Dermis blood vessel endothelial cell (primary cell): Measurements from ENCODE around the gene U2AF2. TPM values are rescaled to one million over a fixed set of nuclear protein-coding genes. Genes with fewer than 3 reads are reported as not detected.

Experiments
- DNase-seq: peaks from one replicate; pipeline ENCODE4 v3.0.0; 2010
- total RNA-seq: library from RNA; depleted of rRNA; stranded (reverse); fragments of >200 nt; gene quantifications from 2 replicates; pipeline ENCODE4 v1.2.3, GENCODE V29; 2014

U2AF2 gene
- total RNA-seq, 1 donor from 2014 or later, result 84.1 TPM

- no peak for DNase-seq
Observed at GRCh38 chr19:55676889-55677505, 22.2 kb downstream of the U2AF2 start.

GRCh38 chr19:55677572-55678028 is 22.8 kb downstream of the U2AF2 start:
- peak; percentile 55 for DNase-seq

GRCh38 chr19:55678121-55678671 is 23.4 kb downstream of the U2AF2 start:
- no peak for DNase-seq

GRCh38 chr19:55679343-55680257 is 24.8 kb downstream of the U2AF2 start:
- peak; percentile 25 for DNase-seq

GRCh38 chr19:55680339-55681130 is 25.7 kb downstream of the U2AF2 start:
- DNase-seq, result no peak

- DNase-seq, result no peak
Observed at GRCh38 chr19:55681131-55682092, 26.6 kb downstream of the U2AF2 start.

- DNase-seq, result no peak
Observed at GRCh38 chr19:55683449-55684261, 28.8 kb downstream of the U2AF2 start.

- no peak for DNase-seq
Observed at GRCh38 chr19:55684946-55685681, 30.3 kb downstream of the U2AF2 start.

GRCh38 chr19:55685776-55686175 is 30.9 kb downstream of the U2AF2 start:
- DNase-seq, result no peak

GRCh38 chr19:55686311-55687050 is 31.6 kb downstream of the U2AF2 start:
- DNase-seq, result no peak

GRCh38 chr19:55687281-55688201 is 32.7 kb downstream of the U2AF2 start:
- DNase-seq, result no peak

GRCh38 chr19:55688422-55689218 is 33.8 kb downstream of the U2AF2 start:
- DNase-seq, result no peak

- no peak for DNase-seq
Observed at GRCh38 chr19:55689411-55690108, 34.7 kb downstream of the U2AF2 start.

GRCh38 chr19:55690109-55690768 is 35.4 kb downstream of the U2AF2 start:
- no peak for DNase-seq

GRCh38 chr19:55690769-55691545 is 36.1 kb downstream of the U2AF2 start:
- DNase-seq, result no peak
